NCI-H774 (cell line): Measurements from ENCODE around the gene PF4V1.
"Not testable (repeated sequence)": the region's sequence is repeated elsewhere in the genome, so short reads cannot be mapped to it uniquely, and the experiment has no call there.

ENCODE experiments used
- DNase-seq: peaks from one replicate; lab custom pipeline; 2025; lab: John Stamatoyannopoulos, UW

PF4V1 gene

DNA sequence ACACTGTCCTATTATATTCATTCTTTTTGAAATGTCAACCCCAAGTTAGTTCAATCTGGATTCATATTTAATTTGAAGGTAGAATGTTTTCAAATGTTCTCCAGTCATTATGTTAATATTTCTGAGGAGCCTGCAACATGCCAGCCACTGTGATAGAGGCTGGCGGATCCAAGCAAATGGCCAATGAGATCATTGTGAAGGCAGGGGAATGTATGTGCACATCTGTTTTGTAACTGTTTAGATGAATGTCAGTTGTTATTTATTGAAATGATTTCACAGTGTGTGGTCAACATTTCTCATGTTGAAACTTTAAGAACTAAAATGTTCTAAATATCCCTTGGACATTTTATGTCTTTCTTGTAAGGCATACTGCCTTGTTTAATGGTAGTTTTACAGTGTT lies 17.7 kb downstream of the PF4V1 start:
- DNase-seq, result no peak

DNA sequence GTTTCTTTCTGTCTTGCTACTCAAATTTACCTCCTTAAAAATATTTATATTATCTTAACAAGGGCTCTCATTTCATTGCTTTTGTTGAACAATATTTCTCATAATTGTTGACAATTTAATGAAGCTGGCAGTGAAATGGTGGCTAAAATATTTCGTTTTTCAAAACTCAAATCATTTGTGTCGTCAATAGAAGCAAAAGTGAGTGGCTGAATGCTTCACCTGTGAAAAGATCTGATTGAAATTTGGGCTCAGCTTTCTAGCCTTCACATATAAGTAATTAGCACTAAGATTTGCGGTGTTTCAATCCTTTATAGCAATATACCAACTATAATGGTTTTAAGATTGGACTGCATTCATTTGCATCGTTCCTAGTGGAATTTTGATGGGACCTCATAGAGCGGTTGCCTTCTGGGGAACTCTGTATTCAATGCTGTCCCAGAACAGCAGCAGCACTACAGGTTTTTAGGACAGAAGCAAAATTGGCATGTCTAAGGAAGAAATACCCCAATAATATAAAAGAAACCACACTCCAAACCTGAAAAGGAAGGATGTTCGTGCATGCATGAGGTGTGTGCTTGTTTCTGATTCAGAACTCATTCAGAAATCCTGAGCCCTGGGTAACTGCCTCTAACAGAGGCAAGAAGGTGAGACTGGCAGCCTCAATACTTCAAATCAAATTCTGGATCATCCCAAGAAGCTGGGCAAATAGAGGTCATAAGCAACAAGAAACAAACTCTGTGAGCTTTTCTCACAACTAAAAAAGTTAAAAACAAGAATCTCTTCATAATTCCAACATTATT lies 18.6 kb downstream of the PF4V1 start:
- DNase-seq, result no peak

DNA sequence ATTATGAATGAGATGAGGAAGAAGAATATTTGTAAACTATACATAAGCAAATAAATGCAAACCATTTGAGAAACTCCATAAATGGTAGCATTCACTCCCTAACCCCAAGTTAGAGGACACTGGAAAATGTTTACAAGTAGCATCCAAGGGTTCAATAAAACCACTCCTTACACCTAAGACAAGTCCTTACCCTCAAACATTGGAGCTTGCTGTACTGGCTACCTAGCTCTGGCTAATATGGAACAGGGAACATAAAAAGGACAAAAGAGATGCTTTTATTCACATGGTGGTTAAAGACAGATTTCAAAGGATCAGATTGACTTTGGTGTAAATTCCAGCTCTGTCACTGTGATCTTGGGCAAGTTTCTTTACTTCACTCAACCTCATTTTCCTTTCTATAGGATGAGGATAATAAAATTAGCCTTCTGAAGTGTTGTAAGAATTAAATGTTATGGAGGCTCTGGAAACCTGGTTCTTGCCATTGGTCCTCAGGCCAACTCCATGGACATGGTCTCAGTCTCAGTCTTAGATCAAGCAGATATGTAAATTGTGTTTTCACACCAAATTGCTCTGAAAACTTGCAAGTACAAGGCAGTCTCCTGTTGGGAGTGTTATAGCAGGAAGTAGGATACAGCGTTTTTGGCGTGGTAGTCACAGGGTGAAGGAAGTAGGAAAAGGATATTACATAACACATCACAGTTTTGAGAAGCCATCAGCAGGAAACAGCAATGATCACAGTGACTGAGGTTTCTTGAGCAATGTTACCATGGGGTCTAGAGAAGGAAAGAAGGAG lies 19.4 kb downstream of the PF4V1 start:
- no peak for DNase-seq

DNA sequence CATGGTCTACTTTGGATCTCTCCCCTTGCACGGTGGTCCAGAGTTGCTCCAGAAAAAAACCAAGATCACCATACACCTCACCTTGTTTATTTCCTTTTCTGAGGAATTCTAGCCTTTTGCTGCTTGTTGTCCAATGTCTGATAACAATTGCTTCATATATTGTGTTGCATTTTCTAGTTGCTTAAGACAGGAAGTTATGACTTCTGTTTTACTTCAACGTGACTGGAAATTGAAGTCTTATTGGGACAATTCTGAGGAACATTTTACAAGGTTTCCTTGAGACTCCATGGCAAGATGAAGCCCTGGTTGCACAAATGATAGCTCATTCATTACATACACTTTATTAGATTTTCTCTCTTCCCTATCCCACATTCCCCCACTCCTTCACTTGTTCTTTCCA lies 21.3 kb downstream of the PF4V1 start:
- DNase-seq, result no peak

DNA sequence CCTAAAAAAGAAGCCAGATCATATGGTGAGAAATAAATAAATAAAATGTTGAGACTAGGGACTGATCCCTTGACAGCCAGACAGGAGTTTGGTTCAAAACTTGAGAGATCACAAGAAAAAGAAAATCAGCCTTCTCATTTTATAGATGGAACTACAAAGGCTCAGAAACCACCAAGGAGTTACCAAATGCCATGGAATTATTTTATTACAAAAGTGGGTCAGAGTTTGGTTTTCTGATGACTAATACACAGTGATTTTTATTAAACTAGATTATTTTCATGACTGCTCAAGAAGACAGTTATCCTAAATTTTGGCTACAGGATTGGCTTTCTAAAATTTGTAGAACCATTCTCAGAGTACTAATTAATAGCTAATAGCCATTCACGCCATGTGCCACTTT lies 22.3 kb downstream of the PF4V1 start:
- no peak for DNase-seq

DNA sequence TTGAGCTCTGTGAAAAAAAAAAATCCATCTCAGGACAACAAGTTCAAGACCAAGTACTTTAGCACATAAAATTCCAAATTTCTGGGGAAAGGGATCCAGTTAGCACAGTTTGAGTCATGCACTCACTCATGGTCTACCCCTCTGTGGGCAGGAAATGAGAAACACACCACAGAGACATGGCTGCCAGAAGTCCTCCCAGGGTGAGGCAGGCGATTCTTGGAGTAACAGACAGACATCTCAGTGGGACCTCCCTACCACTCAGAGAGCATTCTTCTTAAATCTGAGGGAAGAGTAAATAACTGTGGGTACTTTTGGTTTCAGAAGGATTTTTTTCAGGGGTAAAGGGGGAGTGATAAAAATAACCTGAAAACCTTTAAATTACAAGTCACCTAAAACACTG lies 30.2 kb downstream of the PF4V1 start:
- DNase-seq, result no peak

DNA sequence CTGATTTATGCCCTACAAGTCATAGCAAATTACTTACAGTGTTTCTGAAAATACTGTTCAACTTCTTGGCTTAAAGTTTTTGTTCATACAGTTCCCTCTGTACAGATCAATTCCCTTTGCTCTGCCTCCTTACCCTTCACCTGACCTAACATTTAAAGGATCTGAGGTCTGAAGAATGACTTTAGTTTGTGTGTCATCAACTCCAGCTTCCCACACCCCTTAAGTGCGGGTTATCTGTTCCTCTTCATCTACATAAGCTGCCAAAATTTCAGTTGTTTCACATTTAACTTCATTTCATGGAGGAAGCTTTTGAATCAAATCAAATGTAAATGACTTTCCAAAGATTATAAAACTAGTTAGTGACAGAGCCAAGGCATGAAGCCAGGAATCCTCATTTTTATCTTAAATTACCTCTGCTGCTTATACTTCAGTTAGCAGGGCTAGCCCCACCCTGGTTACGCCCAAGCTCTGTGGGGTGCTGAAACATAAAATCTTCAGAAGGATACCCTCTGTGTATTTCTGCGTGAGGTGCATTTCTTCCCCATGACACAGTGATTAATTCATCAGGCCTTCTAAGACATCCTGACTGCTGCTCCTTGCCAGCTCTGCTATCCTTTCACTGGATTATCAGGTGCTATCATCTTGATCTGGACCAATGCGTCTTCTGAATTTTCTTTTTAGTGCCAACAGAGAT lies 32.6 kb downstream of the PF4V1 start:
- no peak for DNase-seq

DNA sequence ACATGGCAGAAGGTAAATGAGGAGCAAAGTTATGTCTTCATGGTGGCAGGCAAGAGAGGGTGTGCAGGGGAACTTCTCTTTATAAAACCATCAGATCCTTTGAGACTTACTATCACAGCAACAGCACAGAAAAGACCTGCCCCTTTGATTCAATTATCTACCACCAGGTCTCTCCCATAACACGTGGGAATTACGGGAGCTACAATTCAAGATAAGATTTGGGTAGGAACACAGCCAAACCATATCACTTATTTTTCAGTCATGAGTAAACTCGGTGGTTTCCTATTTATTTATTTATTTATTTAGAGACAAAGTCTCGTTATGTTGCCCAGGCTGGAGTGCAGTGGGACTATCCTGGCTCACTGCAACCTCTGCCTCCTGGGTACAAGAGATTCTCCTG lies 38.2 kb downstream of the PF4V1 start:
- no peak for DNase-seq

DNA sequence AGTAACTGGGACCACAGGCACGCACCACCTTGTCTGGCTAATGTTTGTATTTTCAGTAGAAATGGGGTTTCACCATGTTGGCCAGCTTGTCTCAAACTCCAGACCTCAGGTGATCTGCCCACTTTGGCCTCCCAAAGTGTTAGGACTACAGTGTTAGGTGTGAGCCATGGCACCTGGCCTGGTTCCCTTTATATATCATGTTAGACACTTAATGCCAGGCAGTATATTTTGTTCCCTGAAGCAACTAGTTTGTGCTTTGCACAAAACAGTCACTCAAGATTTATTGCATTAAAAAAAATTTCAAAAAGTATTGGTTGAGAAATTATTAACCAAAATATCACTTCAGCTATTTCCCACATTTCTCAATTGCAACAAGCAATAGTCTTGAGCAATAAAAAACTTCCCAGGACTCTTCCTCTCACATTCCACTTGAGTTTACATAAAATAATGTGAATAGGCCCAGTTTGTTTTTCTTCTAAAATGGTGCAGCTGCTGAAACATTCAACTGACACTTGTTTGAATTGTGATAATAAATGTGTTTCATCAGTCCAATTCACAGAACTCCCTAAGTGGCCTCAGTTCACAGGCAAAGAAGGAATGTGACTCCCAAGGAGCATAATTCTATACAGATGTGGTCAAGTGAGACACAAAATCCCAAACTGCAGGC lies 38.8 kb downstream of the PF4V1 start:
- no peak for DNase-seq

DNA sequence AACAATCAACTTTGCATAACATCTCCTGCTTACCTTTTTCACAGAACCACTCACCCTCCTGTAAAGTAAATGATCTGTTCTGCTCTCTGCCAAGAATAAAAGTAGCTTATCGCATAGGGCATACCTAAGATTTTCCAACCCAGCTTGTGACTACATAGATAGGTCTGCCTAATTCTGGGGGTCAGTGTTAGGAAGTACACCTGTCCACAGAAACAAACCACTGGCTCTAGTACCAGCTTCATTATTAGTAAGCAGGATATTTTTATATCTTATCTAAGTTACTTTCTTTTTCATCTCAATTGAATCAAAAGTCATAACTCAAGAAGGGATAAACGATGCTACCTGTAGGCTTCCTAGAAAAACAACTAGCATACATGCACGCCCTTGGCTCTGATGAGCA lies 39.9 kb downstream of the PF4V1 start:
- DNase-seq, result no peak

DNA sequence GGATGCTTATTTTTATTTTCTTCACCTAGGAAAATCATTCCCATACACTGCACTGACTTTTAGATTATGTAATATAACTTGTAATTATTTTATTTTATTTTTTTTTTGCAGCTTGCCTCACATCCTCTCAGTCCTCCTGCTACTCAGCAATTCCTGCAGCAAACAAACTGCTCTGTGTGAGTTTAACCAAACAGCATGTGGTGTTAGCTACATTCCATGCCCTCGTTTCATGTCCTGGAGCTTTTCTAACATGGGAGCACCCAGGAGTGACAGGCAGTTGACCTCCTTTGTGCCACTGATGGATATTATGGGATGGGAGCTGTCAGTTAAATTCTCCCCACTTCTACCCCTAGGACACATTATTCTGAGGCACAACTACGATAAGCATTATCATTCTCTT lies 40.9 kb downstream of the PF4V1 start:
- no peak for DNase-seq

DNA sequence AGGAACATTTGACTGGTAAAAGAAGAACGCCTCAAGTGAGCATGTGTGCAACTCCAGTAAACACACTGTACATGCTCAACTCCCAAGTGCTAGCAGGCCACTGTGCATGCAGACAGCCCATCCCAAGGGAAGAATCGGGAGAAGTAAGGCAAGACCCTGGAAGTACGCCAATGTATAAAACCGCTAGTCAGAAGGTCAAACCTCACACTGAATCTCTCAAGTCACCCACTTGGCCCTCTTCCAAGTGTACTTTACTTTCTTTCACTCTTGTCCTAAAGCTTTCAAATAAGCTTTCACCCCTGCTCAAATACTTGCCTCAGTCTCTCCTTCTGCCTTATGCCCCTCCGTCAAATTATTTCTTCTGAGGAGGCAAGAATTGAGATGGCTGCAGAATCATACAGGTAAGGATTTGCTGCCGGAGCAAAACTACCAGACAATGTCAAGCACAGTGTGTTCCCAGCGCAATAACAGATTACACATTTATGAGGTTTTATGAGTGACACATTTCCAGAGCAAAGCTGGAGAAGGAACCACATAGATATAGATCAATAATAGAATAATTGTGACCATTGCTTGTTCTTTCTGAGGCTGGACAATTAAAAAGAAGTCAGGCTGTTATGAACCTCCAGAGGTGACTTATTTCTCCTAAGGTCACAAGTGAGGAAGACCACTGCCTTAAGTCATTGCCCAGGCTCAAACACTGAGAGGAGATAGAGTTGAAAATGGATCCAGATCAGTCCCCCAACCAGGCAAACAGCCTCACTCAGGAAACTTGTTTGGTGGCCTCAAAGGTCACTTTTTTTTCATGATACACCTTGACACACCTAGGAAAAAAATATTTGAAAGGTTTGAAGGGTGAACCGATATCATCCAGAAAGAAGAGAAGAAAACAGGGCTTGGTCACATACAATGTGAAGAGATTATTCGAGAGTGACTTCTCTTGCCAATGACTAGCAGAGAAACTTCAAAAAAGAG lies 42.4 kb downstream of the PF4V1 start:
- DNase-seq, result no peak

DNA sequence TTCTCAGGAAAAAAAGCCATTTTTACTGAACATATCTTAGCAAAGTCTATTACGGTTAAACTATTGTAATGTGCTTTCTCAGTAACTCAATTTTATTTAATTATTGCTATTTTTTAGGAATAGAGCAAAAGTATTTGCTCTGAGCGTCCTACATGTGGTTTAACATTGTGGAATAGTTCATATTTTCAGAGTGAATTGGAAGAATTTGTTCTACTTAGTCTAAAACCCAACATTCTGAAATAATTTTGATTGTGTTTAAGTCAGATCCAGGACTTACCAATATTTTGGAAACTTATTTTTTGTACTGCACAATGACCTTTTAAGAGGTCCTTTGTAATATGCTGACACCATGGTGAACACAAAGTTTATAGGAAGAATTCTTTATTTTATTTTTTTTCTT lies 43.3 kb downstream of the PF4V1 start:
- DNase-seq, result no peak

DNA sequence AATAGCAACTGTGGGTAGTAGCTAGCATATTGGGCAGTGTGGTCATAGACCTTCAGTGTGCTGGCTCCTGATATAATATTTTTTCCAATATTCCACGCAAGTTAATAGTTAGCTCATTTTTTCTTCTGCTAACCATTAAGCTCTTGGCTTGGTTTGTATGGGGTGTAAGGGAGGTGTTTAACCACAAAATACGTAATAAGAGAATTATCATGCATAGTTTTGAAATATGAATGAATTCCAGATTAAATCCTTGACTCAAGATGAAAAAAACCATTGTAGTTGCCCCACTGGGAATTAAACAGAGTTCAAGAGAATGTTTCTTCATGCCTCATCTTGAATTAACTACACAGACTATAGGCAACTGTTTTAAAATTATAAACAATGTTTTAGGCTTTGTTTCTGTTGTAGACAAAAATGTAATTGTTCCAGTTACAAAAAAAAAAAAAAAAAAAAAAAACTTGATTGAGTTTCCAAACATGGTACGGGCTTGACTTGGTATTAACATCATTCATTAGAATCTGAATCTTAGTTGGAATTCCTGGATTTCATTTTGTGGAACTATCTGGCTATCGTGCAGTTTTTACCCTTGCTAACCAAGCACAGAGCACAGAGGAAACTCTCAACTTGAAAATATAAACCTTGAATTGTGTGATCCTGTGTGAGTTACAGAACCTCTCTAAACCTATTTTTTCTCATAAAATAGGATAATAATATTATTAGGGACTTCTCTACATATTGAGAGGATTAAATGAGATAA lies 44.5 kb downstream of the PF4V1 start:
- no peak for DNase-seq

DNA sequence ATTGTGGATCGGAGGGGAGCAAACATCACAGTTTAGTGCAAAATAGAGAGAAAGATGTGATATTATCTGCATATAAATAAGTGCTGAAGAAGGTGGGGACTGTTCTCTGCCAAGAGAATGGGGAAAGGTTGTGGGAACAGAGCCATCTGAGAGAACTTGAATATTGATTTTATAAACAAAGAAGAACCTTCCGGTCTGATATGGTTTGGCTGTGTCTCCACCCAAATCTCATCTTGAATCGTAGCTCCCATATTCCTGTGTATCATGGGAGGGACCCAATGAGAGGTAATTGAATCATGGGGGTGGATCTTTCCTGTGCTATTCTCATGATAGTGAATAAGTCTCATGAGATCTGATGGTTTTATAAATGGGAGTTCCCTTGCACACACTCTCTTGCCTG lies 46.2 kb downstream of the PF4V1 start:
- DNase-seq, result not testable (repeated sequence)

DNA sequence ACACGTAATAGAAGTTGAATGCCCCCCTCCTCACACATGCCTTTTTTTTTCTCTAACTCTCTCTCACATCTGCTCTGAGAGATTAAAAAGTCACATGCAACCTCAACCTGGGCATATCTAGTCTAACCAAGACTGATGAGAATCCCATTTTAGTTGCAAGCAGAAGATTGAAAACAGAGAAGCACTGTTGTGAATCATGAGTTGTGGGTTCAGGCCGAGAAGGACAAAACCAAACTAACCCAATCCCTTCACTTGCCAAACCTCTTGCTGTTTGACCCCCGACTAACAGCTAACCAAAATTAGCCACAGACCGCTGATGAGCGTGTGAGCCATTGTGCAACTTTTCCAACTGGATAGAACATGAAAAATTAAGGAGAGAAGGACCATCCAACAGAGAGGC lies 47.9 kb downstream of the PF4V1 start:
- DNase-seq, result no peak

DNA sequence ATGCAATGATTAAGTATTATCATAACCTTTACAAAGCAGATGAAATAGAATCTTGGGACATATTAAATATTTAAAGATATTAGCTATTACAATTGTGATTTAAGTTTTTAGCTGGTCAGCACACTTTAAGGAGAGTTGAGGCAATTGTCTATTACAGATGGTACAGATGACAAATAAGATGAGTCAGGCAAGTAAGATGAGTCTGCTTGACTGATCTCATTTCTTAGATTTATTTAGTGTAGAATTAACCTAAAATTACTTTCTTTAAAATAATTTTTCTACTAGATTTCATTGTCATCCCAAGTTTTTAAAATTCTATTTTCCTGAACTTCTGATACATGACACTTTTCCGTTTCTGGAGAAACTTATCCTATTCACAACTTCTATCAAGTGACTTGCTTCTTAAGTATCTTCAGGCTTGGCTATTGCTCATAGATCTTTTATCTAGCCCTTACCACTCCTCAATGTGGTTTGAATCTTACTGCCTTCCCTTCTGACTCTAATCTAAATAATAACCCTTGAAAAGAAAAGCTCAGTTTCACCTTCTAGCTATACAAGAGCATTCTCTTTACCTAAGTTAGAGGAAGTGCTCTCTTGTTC lies 49.0 kb downstream of the PF4V1 start:
- DNase-seq, result no peak

DNA sequence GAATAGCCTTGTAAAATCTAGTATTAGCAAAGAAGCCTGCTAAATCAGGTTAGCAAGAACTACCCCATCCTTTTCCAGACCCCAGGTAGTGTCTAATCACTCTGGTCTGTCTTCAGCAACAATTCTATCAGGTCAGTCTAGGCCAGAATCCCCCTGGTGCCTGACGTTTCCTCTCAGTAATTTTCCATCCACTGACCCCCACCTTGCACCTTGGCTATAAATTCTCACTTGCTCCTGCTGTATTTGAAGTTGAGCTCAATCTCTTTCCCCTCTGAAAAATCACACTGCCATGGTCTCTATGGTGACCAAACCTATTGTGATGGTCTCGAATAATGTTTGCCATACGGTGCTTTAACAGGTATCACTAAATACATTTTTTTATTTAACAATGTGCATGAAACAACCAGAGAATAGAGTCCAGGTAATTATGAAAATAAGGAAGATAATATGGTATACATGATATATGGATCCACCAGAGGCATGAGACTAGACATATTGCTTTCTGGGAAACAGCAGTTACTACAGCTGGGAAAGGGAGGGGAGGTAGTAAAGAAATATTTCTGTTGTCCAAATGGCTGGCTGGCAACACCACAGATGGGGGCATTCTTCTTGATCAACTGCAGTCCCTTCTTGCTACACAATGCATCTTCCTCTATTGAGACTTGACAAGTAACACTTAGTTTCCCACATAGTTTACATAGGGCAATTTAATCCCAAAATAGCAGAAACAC lies 49.9 kb downstream of the PF4V1 start:
- no peak for DNase-seq
